Gastroesophageal sphincter (tissue), 3 donors: ENCODE results near the gene SHISAL1.

Experiments
- CTCF ChIP-seq, 4 experiments: fragments of 200-600 bp in 2 of 4; fragments of 450-650 bp in 2 of 4; sonication (generic) in 1 of 4; IDR thresholded peaks; one replicate each; pipeline ENCODE4 v1.5.1; 2017 to 2019; ENCODE audit warnings: antibody characterized with exemption in 4 of 4, mild to moderate bottlenecking in 2 of 4, moderate library complexity in 2 of 4
- EP300 ChIP-seq: sonication (generic); formaldehyde crosslinking; IDR thresholded peaks from one replicate; pipeline ENCODE4 v1.6.1; 2017; ENCODE audit warnings: antibody characterized with exemption, mild to moderate bottlenecking
- POLR2A ChIP-seq, 2 donors: fragments of 450-650 bp; IDR thresholded peaks; one replicate each; pipeline ENCODE4 v1.6.1; 2017; ENCODE audit warnings: antibody characterized with exemption in 2 of 2, mild to moderate bottlenecking in 2 of 2, moderate library complexity in 1 of 2
- POLR2AphosphoS5 ChIP-seq: sonication (generic); formaldehyde crosslinking; IDR thresholded peaks from one replicate; pipeline ENCODE4 v1.6.1; 2017; ENCODE audit warnings: antibody characterized with exemption

- no peak for TF ChIP-seq CTCF (IDR thresholded peaks at IDR 0.05)
- no peak for TF ChIP-seq POLR2A (IDR thresholded peaks at IDR 0.05)
- no peak for TF ChIP-seq POLR2AphosphoS5
- no peak for TF ChIP-seq EP300
Observed at GRCh38 chr22:44280665-44281188, 32.0 kb downstream of the SHISAL1 start.
